Loucy (cell line): ENCODE data around the gene ANAPC5.
A peak's percentile ranks its signal among the peaks of the same experiment; 100 is the strongest.
"Not testable (repeated sequence)": the region's sequence is repeated elsewhere in the genome, so short reads cannot be mapped to it uniquely, and the experiment has no call there.

ENCODE experiments used
- H2AFZ ChIP-seq: fragments of 200-600 bp; sonication (generic); 2 replicates; pipeline ENCODE4 v1.6.0; 2016; ENCODE audit warnings: antibody characterized with exemption, mild to moderate bottlenecking, low read length, moderate library complexity
- H3F3A ChIP-seq: fragments of 200-600 bp; 2 replicates; pipeline ENCODE4 v1.6.0; 2016; ENCODE audit warnings: antibody characterized with exemption, low read depth, mild to moderate bottlenecking
- H3K27me3 ChIP-seq: fragments of 200-600 bp; sonication (generic); 2 replicates; pipeline ENCODE4 v1.6.1; 2014; ENCODE audit warnings: low read length, mild to moderate bottlenecking; ENCODE audit not compliant: insufficient read depth, poor library complexity, severe bottlenecking
- H3K36me3 ChIP-seq: fragments of 200-600 bp; sonication (generic); 2 replicates; pipeline ENCODE4 v1.6.1; 2016; ENCODE audit warnings: low read length; ENCODE audit not compliant: insufficient read depth
- H3K4me1 ChIP-seq: fragments of 200-600 bp; sonication (generic); 2 replicates; pipeline ENCODE4 v1.5.1; 2014; ENCODE audit warnings: low read length, mild to moderate bottlenecking; ENCODE audit not compliant: insufficient read depth, poor library complexity, severe bottlenecking
- H3K4me2 ChIP-seq: fragments of 200-600 bp; sonication (generic); 2 replicates; pipeline ENCODE4 v1.6.0; 2014; ENCODE audit warnings: antibody characterized with exemption, low read length, low read depth, mild to moderate bottlenecking; ENCODE audit not compliant: poor library complexity, severe bottlenecking
- H3K4me3 ChIP-seq: fragments of 200-600 bp; sonication (generic); 2 replicates; pipeline ENCODE4 v1.5.1; 2014; ENCODE audit warnings: low read length, mild to moderate bottlenecking, mixed read lengths; ENCODE audit not compliant: poor library complexity, severe bottlenecking
- H3K79me2 ChIP-seq: fragments of 200-600 bp; sonication (generic); 2 replicates; pipeline ENCODE4 v1.6.1; 2014; ENCODE audit warnings: low read length; ENCODE audit not compliant: insufficient read depth
- H3K9ac ChIP-seq: fragments of 200-600 bp; sonication (generic); 2 replicates; pipeline ENCODE4 v1.6.0; 2014; ENCODE audit warnings: mild to moderate bottlenecking, low read depth, low read length, moderate library complexity; ENCODE audit not compliant: poor library complexity, severe bottlenecking
- H3K9me2 ChIP-seq: fragments of 200-600 bp; sonication (generic); replicated peaks from 2 replicates; pipeline ENCODE4 v1.6.1; 2016; ENCODE audit warnings: low read depth, low read length, mixed read lengths
- H3K9me3 ChIP-seq: fragments of 200-600 bp; sonication (generic); 2 replicates; pipeline ENCODE4 v1.6.1; 2014; ENCODE audit warnings: mild to moderate bottlenecking, antibody characterized with exemption, low read length, low read depth; ENCODE audit not compliant: insufficient read depth
- H4K20me1 ChIP-seq: fragments of 200-600 bp; sonication (generic); 2 replicates; pipeline ENCODE4 v1.6.0; 2014; ENCODE audit warnings: antibody characterized with exemption, low read length, mild to moderate bottlenecking; ENCODE audit not compliant: insufficient read depth, poor library complexity, severe bottlenecking
- CTCF ChIP-seq: fragments of 200-600 bp; sonication (generic); conservative IDR thresholded peaks from 2 replicates; pipeline ENCODE4 v1.5.1; 2014; ENCODE audit warnings: mild to moderate bottlenecking, antibody characterized with exemption, low read length
- EZH2phosphoT487 ChIP-seq: fragments of 200-600 bp; IDR thresholded peaks from 2 replicates; pipeline ENCODE4 v1.6.1; 2018; ENCODE audit warnings: antibody characterized with exemption, mild to moderate bottlenecking, moderate library complexity, borderline replicate concordance

The ANAPC5 gene

GRCh38 chr12:121301876-121302275, 50.3 kb downstream of the ANAPC5 start:
- peaks cover 4% of the 10 kb centered on the region for H3K4me1 ChIP-seq
- H2AFZ ChIP-seq = peak overlapping the region; percentile 32; the same call in 1 of the 2 replicates
- no peaks in the 10 kb centered on the region for H3K9me3 ChIP-seq
- H4K20me1 ChIP-seq = no peaks in the 10 kb centered on the region
- no peak overlapping the region for H3K4me2 ChIP-seq
- 0 out of 2 replicates have a peak, but pooled peaks cover 4% of the 10 kb centered on the region for H3K79me2 ChIP-seq
- TF ChIP-seq CTCF (no peak), EZH2phosphoT487 (no peak)
- H3F3A ChIP-seq = peaks cover 4% of the 10 kb centered on the region; the same call in 1 of the 2 replicates
- no peaks in the 10 kb centered on the region for H3K27me3 ChIP-seq
- no peak overlapping the region for H3K4me3 ChIP-seq
- H3K9me2 ChIP-seq = no peaks in the 10 kb centered on the region
- H3K36me3 ChIP-seq = no peaks in the 10 kb centered on the region
- H3K9ac ChIP-seq = no peak overlapping the region

GRCh38 chr12:121300083-121300819, 52.0 kb downstream of the ANAPC5 start:
- Histone ChIP-seq H3K9me2 (no peaks in the 10 kb centered on the region), H3K9ac (no peak overlapping the region), H3K9me3 (no peaks in the 10 kb centered on the region), H3K4me3 (no peak overlapping the region), H3K27me3 (no peaks in the 10 kb centered on the region), H3F3A (peaks cover 4% of the 10 kb centered on the region; the same call in 1 of the 2 replicates), H3K36me3 (no peaks in the 10 kb centered on the region), H3K4me2 (no peak overlapping the region), H4K20me1 (no peaks in the 10 kb centered on the region), H2AFZ (peak overlapping the region; percentile 73), H3K79me2 (peaks cover 15% of the 10 kb centered on the region; the same call in 1 of the 2 replicates), H3K4me1 (peaks cover 7% of the 10 kb centered on the region)
- TF ChIP-seq CTCF = no peak

GRCh38 chr12:121299662-121300061, 52.5 kb downstream of the ANAPC5 start:
- Histone ChIP-seq H3K9me3 (no peaks in the 10 kb centered on the region), H2AFZ (peak overlapping the region; percentile 73; the same call in 1 of the 2 replicates), H3K4me2 (no peak overlapping the region), H3K4me1 (peaks cover 10% of the 10 kb centered on the region), H4K20me1 (no peaks in the 10 kb centered on the region), H3F3A (peaks cover 4% of the 10 kb centered on the region; the same call in 1 of the 2 replicates), H3K4me3 (no peak overlapping the region), H3K9me2 (no peaks in the 10 kb centered on the region), H3K9ac (no peak overlapping the region), H3K36me3 (no peaks in the 10 kb centered on the region), H3K27me3 (no peaks in the 10 kb centered on the region), H3K79me2 (peaks cover 20% of the 10 kb centered on the region)
- TF ChIP-seq CTCF = no peak
- TF ChIP-seq EZH2phosphoT487 = no peak

- H3K9me2 ChIP-seq, H3K9me3 ChIP-seq, H3F3A ChIP-seq, H4K20me1 ChIP-seq, H3K9ac ChIP-seq, H3K4me2 ChIP-seq, H3K36me3 ChIP-seq, H3K27me3 ChIP-seq, H2AFZ ChIP-seq, H3K4me3 ChIP-seq: not testable (repeated sequence)
- Histone ChIP-seq H3K79me2 (peaks cover 30% of the 10 kb centered on the region), H3K4me1 (peaks cover 19% of the 10 kb centered on the region)
These were observed 53.8 kb downstream of the ANAPC5 start for GRCh38 chr12:121298411-121298810.
